ENCODE measurements around the gene KIF11.
"Not testable (repeated sequence)": the region's sequence is repeated elsewhere in the genome, so short reads cannot be mapped to it uniquely, and the experiment has no call there.

Gene KIF11

DNA sequence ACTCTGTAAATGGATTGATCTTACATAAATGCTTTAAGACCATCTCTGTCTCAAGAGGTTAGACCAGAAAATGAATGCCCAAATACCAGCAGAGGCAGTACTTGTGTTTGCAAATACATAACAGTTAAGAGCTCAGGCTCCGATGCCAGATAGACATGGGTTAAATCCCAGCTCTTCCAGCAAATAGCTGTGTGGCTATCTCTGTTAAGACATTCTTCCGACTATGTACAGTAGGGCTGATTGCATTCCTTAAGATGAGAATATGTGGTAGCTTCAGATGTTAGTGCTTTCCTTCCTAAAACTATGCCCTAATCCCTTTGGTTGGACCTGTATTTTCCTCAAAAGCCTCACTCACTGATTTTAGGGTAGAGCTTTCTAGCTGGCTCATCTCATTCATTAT is 21.3 kb upstream of the KIF11 start:
- H3K27ac ChIP-seq (ENCODE audit: low read length) = no peak overlapping the region
- H3K9me3 ChIP-seq (ENCODE audit: control insufficient read depth, low read depth, low read length) = no peaks in the 10 kb centered on the region
- H3K27me3 ChIP-seq (ENCODE audit: control insufficient read depth, insufficient read depth, low read length) = peaks cover 5% of the 10 kb centered on the region
- H3K9ac ChIP-seq (ENCODE audit: low read length) = no peak overlapping the region
- H3K36me3 ChIP-seq (ENCODE audit: control insufficient read depth, low read depth, low read length) = no peaks in the 10 kb centered on the region
- peak overlapping the region; percentile 73 for H3K4me3 ChIP-seq (ENCODE audit: low read length)
- peaks cover 24% of the 10 kb centered on the region for H3K4me1 ChIP-seq (ENCODE audit: control insufficient read depth, low read depth, low read length)

GRCh38 chr10:92572362-92573090 is 20.4 kb upstream of the KIF11 start:
- Histone ChIP-seq H3K4me3 (ENCODE audit: low read length) (peak overlapping the region; percentile 73), H3K36me3 (ENCODE audit: control insufficient read depth, low read depth, low read length) (no peaks in the 10 kb centered on the region), H3K9ac (ENCODE audit: low read length) (peak overlapping the region; percentile 87), H3K27me3 (ENCODE audit: control insufficient read depth, insufficient read depth, low read length) (peaks cover 5% of the 10 kb centered on the region), H3K4me1 (ENCODE audit: control insufficient read depth, low read depth, low read length) (peaks cover 24% of the 10 kb centered on the region), H3K27ac (ENCODE audit: low read length) (no peak overlapping the region), H3K9me3 (ENCODE audit: control insufficient read depth, low read depth, low read length) (no peaks in the 10 kb centered on the region)

DNA sequence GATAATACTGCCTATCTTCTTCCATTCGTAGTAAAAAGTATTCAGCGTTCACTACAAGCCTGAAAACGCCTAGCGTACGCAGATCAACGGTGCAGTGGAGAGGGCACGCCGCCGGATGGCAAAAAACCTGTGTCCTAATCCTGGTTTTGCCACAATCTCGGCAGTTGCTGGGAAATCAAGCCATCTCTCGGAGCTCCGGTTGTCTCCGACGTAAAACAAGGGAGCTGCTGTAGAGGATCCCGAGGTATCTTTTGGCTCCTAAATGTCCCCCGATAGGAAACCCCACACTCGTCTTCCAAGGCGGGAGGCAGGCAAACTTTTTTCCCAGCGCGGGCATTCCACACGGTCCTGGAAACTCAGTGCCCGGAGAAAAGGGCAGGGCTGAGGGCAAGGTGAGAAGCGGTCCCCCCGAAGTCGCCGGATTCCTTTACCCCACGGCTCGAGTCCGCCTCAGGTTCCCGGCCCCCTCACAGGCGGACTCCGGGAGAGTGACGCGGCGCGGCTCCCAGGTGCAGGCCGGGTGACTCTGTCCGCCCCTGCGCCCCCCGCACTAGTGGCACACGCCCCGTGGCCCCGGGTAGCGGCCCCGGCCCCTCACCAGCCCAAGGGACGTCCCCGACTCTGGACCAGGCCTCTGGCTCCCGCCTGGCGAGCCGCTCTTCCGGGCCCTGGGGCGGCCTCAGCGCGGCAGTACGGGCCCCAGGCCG is 19.7 kb upstream of the KIF11 start:
- Histone ChIP-seq H3K9me3 (ENCODE audit: control insufficient read depth, low read depth, low read length) (no peaks in the 10 kb centered on the region), H3K9ac (ENCODE audit: low read length) (peak overlapping the region; percentile 87), H3K27me3 (ENCODE audit: control insufficient read depth, insufficient read depth, low read length) (peaks cover 5% of the 10 kb centered on the region), H3K36me3 (ENCODE audit: control insufficient read depth, low read depth, low read length) (no peaks in the 10 kb centered on the region), H3K4me3 (ENCODE audit: low read length) (peak overlapping the region; percentile 73), H3K27ac (ENCODE audit: low read length) (no peak overlapping the region), H3K4me1 (ENCODE audit: control insufficient read depth, low read depth, low read length) (peaks cover 21% of the 10 kb centered on the region)

DNA sequence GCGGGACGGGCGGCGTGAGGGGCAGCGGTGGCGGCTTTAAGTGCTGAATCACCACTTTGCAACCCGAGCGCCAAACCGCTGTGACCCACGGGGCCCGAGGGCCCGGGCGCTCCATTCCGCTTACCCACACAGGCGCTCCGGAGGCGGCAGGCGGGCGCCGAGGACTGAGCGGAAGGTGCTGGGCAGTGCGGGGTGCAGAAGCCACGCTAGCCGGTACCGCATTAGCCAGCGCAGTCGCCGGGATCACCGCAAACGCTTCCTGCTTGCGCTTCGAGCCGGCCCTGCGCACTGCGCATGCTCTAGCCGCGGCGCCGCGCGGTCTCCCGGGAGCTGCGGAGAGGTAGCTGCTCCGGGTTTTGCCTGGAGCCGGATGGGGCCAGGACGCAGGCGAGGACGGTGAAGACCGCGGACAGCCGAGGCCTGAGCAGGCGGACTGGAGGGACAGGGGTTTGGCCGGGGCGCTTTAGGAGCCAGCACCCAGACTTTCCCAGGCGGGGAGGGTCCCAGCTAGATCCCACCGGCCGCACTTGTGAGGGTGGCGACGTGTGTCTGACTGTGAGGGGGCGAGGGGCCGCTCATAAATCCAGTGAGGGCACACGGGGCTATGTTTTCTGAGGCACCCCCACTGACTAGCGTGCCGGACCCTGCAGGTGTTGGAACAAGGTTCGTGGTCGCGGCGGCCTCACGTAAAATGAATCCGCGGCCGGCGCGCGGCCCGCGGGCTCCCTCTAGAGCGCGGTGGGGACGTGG is 19.0 kb upstream of the KIF11 start, which contains the start of gene IDE:
TSS of gene IDE (minus strand) at position 296 of the 750 bp plus-strand sequence. CDS start at position 222, 74 bp downstream.
- H3K4me3 ChIP-seq (ENCODE audit: low read length) = peak within 1 kb of the TSS; percentile 73
- H3K9me3 ChIP-seq (ENCODE audit: control insufficient read depth, low read depth, low read length) = no peaks in the 10 kb centered on the region
- no peaks in the 10 kb centered on the region for H3K36me3 ChIP-seq (ENCODE audit: control insufficient read depth, low read depth, low read length)
- H3K4me1 ChIP-seq (ENCODE audit: control insufficient read depth, low read depth, low read length) = peaks cover 21% of the 10 kb centered on the region
- peak within 1 kb of the TSS; percentile 71 for H3K27ac ChIP-seq (ENCODE audit: low read length)
- H3K27me3 ChIP-seq (ENCODE audit: control insufficient read depth, insufficient read depth, low read length) = peaks cover 5% of the 10 kb centered on the region
- peak within 1 kb of the TSS; percentile 87 for H3K9ac ChIP-seq (ENCODE audit: low read length)

DNA sequence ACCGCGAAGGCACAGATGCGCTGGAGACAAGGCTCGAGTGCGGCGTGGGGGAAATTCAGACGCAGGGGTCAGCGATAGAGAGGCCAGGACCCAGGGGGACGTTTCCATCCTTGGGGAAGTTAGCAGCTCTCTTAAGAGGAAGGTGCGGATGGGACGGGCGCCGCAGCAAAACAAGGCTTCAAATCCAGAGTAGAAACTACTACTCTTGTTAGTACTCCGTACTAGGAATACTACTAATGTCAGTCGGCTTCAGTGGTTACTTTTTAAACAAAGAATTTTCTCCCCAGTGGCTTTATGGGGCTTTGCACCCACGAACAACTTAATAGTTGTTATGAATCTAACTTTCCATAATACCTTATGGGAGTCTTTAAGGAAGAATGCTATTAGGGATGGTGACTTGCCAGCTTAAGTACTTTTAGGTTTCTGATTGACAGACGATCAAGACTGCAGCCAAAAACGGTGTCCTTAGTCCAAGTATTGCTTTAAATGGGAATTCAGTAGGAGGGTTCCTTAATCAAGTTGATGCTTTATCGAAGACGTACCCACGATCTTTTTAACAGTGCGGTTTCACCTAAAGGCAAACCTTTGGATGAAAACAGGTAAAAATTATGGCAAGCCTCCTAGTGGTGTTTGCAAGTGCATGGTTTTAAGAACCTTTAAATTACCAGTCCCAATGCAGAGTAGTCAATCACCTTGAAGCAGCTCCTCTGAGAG is 18.2 kb upstream of the KIF11 start:
- Histone ChIP-seq H3K4me3 (ENCODE audit: low read length) (peak overlapping the region; percentile 73), H3K9me3 (ENCODE audit: control insufficient read depth, low read depth, low read length) (no peaks in the 10 kb centered on the region), H3K27me3 (ENCODE audit: control insufficient read depth, insufficient read depth, low read length) (peaks cover 5% of the 10 kb centered on the region), H3K9ac (ENCODE audit: low read length) (peak overlapping the region; percentile 87), H3K4me1 (ENCODE audit: control insufficient read depth, low read depth, low read length) (peaks cover 21% of the 10 kb centered on the region), H3K36me3 (ENCODE audit: control insufficient read depth, low read depth, low read length) (no peaks in the 10 kb centered on the region), H3K27ac (ENCODE audit: low read length) (peak overlapping the region; percentile 71)

DNA sequence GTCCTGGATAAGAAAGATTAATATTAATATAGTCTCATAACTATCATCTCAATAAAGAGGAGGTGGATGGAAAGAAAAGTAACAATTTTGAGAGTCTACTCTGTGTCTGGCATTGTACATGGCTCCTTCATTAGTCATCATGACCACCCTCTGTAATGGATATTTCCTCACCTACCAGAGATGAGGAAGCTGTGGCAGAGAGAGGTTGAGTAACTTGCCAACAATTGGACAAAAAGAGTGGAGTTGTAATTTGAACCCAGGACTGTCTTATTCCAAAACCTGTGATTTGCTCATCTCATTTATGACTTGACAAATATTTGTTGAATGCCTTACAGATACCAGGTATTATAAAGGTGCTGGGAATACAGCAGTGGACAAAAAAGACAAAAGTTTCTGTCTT is 17.0 kb upstream of the KIF11 start:
- Histone ChIP-seq H3K27me3 (ENCODE audit: control insufficient read depth, insufficient read depth, low read length) (peaks cover 5% of the 10 kb centered on the region), H3K27ac (ENCODE audit: low read length) (no peak overlapping the region), H3K4me1 (ENCODE audit: control insufficient read depth, low read depth, low read length) (peaks cover 21% of the 10 kb centered on the region), H3K4me3 (ENCODE audit: low read length) (no peak overlapping the region), H3K36me3 (ENCODE audit: control insufficient read depth, low read depth, low read length) (no peaks in the 10 kb centered on the region), H3K9me3 (ENCODE audit: control insufficient read depth, low read depth, low read length) (no peaks in the 10 kb centered on the region), H3K9ac (ENCODE audit: low read length) (no peak overlapping the region)

- not testable (repeated sequence) for H3K4me1 ChIP-seq (ENCODE audit: control insufficient read depth, low read depth, low read length); H3K27me3 ChIP-seq (ENCODE audit: control insufficient read depth, insufficient read depth, low read length); H3K27ac ChIP-seq (ENCODE audit: low read length); H3K36me3 ChIP-seq (ENCODE audit: control insufficient read depth, low read depth, low read length); H3K9me3 ChIP-seq (ENCODE audit: control insufficient read depth, low read depth, low read length); H3K9ac ChIP-seq (ENCODE audit: low read length); H3K4me3 ChIP-seq (ENCODE audit: low read length)
These were observed 10.6 kb upstream of the KIF11 start for GRCh38 chr10:92582347-92582746.

DNA sequence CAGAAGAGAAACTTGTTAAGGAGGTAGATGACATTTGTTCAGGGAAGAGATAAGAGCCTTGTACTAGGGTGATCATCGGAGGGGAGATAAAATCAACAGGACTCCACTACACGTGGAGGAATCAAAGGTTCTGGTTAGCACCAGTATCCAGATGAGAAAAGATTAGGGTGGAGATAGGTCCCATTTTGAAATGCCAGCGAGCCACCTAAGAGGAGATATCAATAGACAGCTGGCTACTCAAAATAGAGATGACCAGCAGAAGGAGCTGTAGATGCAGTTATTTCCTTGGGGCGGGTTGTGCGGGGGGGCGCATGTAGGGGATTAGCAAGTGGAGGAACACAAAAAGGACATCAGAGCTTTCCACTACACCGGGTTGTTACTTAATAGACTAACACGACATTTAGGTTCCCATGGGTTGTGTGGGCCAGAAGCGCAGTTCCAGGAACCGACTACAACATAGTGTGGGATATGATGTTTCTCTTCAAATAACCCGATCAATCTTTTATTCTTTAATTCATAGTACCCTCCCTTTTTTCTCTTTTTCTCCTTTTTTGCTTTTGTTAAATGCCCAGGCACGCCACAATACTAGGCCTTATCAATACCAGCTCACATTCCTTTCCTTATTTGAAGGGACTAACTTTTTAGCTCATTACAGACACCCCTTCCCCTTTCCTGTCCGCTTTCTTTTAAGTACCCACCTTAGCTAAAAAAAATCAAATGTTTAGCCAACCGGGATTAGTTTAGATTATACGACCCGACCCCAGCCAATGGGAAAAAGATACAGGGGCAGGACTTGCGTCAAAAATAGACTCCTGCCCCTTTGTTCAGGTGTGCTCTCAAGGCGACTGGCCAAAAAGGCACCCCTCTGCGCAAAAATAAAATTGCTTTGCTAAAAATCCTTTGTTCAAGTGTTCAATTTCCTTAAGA is 2.0 kb upstream of the KIF11 start:
- Histone ChIP-seq H3K9me3 (ENCODE audit: control insufficient read depth, low read depth, low read length) (no peaks in the 10 kb centered on the region), H3K9ac (ENCODE audit: low read length) (peak overlapping the region; percentile 82), H3K27me3 (ENCODE audit: control insufficient read depth, insufficient read depth, low read length) (no peaks in the 10 kb centered on the region), H3K27ac (ENCODE audit: low read length) (peak overlapping the region; percentile 78), H3K36me3 (ENCODE audit: control insufficient read depth, low read depth, low read length) (no peaks in the 10 kb centered on the region), H3K4me1 (ENCODE audit: control insufficient read depth, low read depth, low read length) (peaks cover 12% of the 10 kb centered on the region), H3K4me3 (ENCODE audit: low read length) (peak overlapping the region; percentile 97)

DNA sequence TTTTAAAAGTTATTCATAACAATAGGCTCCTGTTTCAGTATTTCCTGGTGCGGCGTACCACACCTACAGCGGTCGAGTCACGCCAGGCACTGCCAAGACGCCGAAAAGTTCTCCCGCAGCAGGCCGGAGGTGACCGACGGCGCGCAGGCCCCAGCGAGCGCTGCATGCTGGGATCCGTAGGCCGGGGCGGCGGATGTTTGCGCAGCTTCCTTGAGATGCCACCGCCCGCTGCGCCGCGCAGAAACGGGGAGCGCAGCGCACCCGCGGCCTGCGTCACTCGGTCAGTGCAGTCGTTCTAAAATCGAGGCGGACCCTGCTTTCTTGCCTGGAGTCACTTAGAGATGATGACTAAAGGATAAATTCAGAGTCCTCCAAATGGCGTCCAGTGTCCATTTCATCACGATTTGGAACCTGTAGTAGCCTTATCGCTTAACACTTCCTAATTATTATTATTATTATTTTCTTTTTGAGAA is 1.3 kb upstream of the KIF11 start:
- peak overlapping the region; percentile 97 for H3K4me3 ChIP-seq (ENCODE audit: low read length)
- peak overlapping the region; percentile 78 for H3K27ac ChIP-seq (ENCODE audit: low read length)

More for the DNA sequence above, 1.3 kb upstream of the KIF11 start:
- H3K4me1 ChIP-seq (ENCODE audit: control insufficient read depth, low read depth, low read length) = peaks cover 12% of the 10 kb centered on the region
- H3K27me3 ChIP-seq (ENCODE audit: control insufficient read depth, insufficient read depth, low read length) = no peaks in the 10 kb centered on the region
- H3K9ac ChIP-seq (ENCODE audit: low read length) = peak overlapping the region; percentile 82
- H3K36me3 ChIP-seq (ENCODE audit: control insufficient read depth, low read depth, low read length) = no peaks in the 10 kb centered on the region
- no peaks in the 10 kb centered on the region for H3K9me3 ChIP-seq (ENCODE audit: control insufficient read depth, low read depth, low read length)

Data from iPS-18a (cell line).